Psoas muscle (tissue), 8 donors: ENCODE data around the gene GET4. TPM values are rescaled to one million over a fixed set of nuclear protein-coding genes. Genes with fewer than 3 reads are reported as not detected.
A peak's percentile ranks its signal among the peaks of the same experiment; 100 is the strongest.

Source experiments
- ATAC-seq, 4 donors: fragments of 200-7000 bp; cut with Tn5 transposase; one replicate each; pipeline ENCODE4 v1.9.1; 2020; ENCODE audit warnings: moderate library complexity in 3 of 4, mild to moderate bottlenecking in 2 of 4
- DNase-seq, 2 donors: peaks; one replicate each; pipeline ENCODE4 v3.0.0-alpha.2; 2020
- H3K27ac ChIP-seq: fragments of 200-600 bp; one replicate; pipeline ENCODE4 v1.8.0; 2022
- H3K27me3 ChIP-seq, 3 donors: fragments of 200-600 bp in 1 of 3; one replicate each; pipeline versions ENCODE4 v1.6.1 to v1.8.0; 2013 to 2022; ENCODE audit warnings: low read length in 2 of 3, mild to moderate bottlenecking in 2 of 3, moderate library complexity in 1 of 3; ENCODE audit not compliant: insufficient read depth in 3 of 3
- H3K36me3 ChIP-seq, 2 donors: fragments of 200-600 bp in 1 of 2; one replicate each; pipeline versions ENCODE4 v1.6.1 to v1.8.0; 2013 to 2022; ENCODE audit warnings: low read depth in 1 of 2, mild to moderate bottlenecking in 1 of 2, moderate library complexity in 1 of 2; ENCODE audit not compliant: insufficient read depth in 1 of 2
- H3K4me1 ChIP-seq: fragments of 200-600 bp; one replicate; pipeline ENCODE4 v1.8.0; 2022
- H3K4me3 ChIP-seq: fragments of 200-600 bp; one replicate; pipeline ENCODE4 v1.8.0; 2022; ENCODE audit warnings: mild to moderate bottlenecking
- H3K9me3 ChIP-seq: fragments of 200-600 bp; one replicate; pipeline ENCODE4 v1.8.0; 2022
- WGBS, 3 donors: extraction: QIAGEN DNeasy Blood & Tissue Kit; methylation state at CpG; one replicate each; pipeline versions ENCODE4 v1.1.6 to v1.1.7; 2013; 5-methylcytosine and 5-hydroxymethylcytosine counted together
- intact Hi-C, 2 donors: fragments of 100-400 bp; cut with DNase I; formaldehyde crosslinking; loops; one replicate each; pipeline versions ENCODE4 v1.11.0 to v1.14.2; 2022
- polyA plus RNA-seq, 3 donors: library from polyadenylated mRNA; stranded (reverse); fragments of 200-250 nt; gene quantifications; one replicate each; pipeline ENCODE4 v1.2.3, GENCODE V29; 2013
- total RNA-seq, 4 donors: library from RNA; stranded (reverse); fragmentation: NEBNext Ultra II Directional in 2 of 4; extraction: Animal tissue kit (Norgen Biotek cat#: 25700) in 2 of 4; gene quantifications; one replicate each; pipeline versions ENCODE4 v1.2.1 to v1.2.4, GENCODE V29; 2021 to 2023
- TF ChIP-seq, protein P1 (sequence below): fragments of 200-600 bp; IDR thresholded peaks from one replicate; pipeline ENCODE4 v1.8.0; 2022; ENCODE audit warnings: antibody characterized with exemption
- donor health status: healthy with polysubstance abuse.
- donor health status: DM: no; HTN: no; CAD: no; lungs with moderate emphysema.
- donor health status: Bipolar disorder and iron deficiency.
- donor health status: healthy.
- donor health status: DM: yes; HTN: yes; CAD: no.
- donor health status: DM: no; HTN: no; CAD: no.
- donor health status: DM: no; HTN: no; CAD: no.
- donor health status: DM: yes; HTN: yes; CAD: no.

Gene GET4
- total and polyA plus RNA-seq, 7 donors, result 27.3 to 51.1 (median 36.8) TPM

DNA sequence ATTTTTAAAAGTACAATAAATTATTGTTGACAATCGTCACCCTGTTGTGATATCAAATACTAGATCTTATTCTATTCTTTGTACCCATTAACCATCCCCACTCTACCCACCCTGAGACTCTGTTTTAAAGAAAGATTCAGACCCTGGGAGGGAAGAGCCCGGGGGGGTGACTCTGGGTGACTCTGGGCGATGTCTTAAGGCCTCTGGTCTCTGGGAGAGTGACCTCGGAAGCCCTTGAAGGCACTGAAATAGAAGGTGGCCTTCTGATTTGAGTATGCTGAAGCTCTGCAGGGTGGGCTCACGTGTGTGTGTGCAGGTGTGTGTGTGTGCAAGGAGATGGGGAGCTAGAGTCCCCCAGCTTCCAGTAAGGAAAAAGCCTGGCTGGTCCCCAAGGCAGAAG, 68.4 kb downstream of the GET4 start:
- TF ChIP-seq, protein P1, sequence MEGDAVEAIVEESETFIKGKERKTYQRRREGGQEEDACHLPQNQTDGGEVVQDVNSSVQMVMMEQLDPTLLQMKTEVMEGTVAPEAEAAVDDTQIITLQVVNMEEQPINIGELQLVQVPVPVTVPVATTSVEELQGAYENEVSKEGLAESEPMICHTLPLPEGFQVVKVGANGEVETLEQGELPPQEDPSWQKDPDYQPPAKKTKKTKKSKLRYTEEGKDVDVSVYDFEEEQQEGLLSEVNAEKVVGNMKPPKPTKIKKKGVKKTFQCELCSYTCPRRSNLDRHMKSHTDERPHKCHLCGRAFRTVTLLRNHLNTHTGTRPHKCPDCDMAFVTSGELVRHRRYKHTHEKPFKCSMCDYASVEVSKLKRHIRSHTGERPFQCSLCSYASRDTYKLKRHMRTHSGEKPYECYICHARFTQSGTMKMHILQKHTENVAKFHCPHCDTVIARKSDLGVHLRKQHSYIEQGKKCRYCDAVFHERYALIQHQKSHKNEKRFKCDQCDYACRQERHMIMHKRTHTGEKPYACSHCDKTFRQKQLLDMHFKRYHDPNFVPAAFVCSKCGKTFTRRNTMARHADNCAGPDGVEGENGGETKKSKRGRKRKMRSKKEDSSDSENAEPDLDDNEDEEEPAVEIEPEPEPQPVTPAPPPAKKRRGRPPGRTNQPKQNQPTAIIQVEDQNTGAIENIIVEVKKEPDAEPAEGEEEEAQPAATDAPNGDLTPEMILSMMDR, result no peak
- Histone ChIP-seq H3K36me3 (no peaks in the 10 kb centered on the region), H3K4me3 (no peak overlapping the region), H3K9me3 (no peaks in the 10 kb centered on the region), H3K27ac (no peak overlapping the region), H3K27me3 (peaks cover 0 to 47% (median 3%) of the 10 kb centered on the region in 3 donors), H3K4me1 (no peaks in the 10 kb centered on the region)
- DNase-seq (no peak), ATAC-seq (no peak)
- intact Hi-C loops, result no loop called here
- WGBS, 3 donors, result 83 to 88% (median 87%) methylated on average over 5 of the region's 5 CpGs

DNA sequence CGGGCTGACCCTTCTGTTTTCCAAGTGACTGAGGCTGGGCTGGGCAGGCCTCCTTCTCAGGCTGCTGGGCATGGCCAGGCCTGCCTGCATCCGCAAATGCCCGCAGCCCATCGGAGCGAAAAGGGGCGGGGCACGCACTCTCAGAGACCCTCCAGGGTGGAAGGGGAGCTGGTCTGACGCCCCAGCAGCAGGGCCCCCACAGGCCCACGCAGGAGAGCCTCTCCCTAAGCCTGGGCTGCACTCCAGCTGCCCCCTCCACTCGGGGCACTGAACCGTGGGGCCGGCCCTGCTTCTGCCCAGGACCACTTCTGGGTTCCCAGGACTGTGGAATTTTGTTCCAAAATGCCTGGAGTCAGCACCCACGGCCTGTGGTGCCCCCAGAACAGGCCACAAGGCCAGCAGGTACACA, 68.8 kb downstream of the GET4 start:
- TF ChIP-seq, protein P1, result no peak
- Histone ChIP-seq H3K36me3 (no peaks in the 10 kb centered on the region), H3K27me3 (peaks cover 0 to 48% (median 3%) of the 10 kb centered on the region in 3 donors), H3K27ac (no peak overlapping the region), H3K4me3 (no peak overlapping the region), H3K9me3 (no peaks in the 10 kb centered on the region), H3K4me1 (no peaks in the 10 kb centered on the region)
- intact Hi-C loops, result no loop called here
- DNase-seq, result peak in 1 of 2 donors; percentile 4
- no peak for ATAC-seq
- 64 to 79% (median 72%) methylated on average over 10 to 13 of the region's 13 CpGs for WGBS, 3 donors

DNA sequence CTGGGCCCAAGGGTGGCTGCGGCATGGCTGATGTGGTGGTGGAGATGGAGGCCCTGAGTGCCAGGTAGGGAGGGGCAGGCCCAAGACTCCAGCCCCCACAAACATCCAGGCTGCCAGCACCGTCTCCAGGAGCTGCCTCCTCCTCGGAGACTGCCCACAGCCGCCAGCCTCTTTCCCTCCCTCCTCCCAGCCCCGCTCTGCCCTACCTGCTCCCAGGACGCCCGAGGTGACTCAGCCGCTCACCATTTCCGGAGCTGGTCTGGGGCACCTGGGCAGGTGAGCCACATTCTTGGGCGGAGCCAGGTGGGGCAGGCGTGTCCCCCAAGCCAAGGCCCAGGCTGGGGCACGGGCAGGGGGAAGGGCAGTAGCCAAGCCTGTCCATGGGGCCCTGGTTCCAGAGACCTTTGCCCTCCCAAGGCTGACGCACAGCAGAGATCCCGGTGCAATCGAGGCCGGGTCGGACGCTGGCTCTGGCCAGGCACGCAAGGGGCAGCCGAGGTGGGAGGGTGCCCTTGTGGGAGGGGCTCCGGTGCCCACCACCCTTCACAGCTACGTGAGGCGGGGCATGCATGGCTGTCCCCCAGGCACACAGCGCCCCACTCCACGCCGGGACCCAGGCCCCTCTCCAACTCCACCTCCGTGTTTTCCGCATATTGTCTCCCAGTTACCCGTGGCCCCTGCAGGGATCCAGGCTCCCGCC, 69.4 kb downstream of the GET4 start:
- Histone ChIP-seq H3K9me3 (no peaks in the 10 kb centered on the region), H3K4me3 (no peak overlapping the region), H3K27ac (no peak overlapping the region), H3K4me1 (no peaks in the 10 kb centered on the region), H3K36me3 (no peaks in the 10 kb centered on the region), H3K27me3 (peaks cover 0 to 47% (median 3%) of the 10 kb centered on the region in 3 donors)
- no peak for ATAC-seq
- intact Hi-C loops, result no loop called here
- DNase-seq, result peak; percentile 9 to 46
- TF ChIP-seq, protein P1, result no peak
- 69 to 74% (median 72%) methylated on average over 25 to 30 of the region's 30 CpGs for WGBS, 3 donors

Other genes with a start within 250 kb of the GET4 start
- gene DNAAF5, start 149.9 kb upstream of the GET4 start, total RNA-seq, result 10 to 100 TPM; 17.8 to 26.7 (median 21.9) TPM
- gene DNAAF5, start 149.9 kb upstream of the GET4 start, polyA plus RNA-seq, result 10 to 100 TPM in 2 of 3 donors, 1 to 10 TPM in 1; 9.3 to 17.6 (median 14.1) TPM
- gene PRKAR1B, start 149.3 kb upstream of the GET4 start, total RNA-seq, result 1 to 10 TPM; 1.4 to 4.6 (median 3.4) TPM
- gene PRKAR1B, start 149.3 kb upstream of the GET4 start, polyA plus RNA-seq, result 1 to 10 TPM; 1.5 to 1.9 (median 1.5) TPM
- gene SUN1, start 44.1 kb upstream of the GET4 start, total RNA-seq, result 100 to 1,000 TPM; 125 to 144 (median 137) TPM
- 100 to 1,000 TPM in 1 of 3 donors, 10 to 100 TPM in 2; 52.5 to 159 (median 64.6) TPM for gene SUN1, start 44.1 kb upstream of the GET4 start, polyA plus RNA-seq
- 1 to 10 TPM in 3 of 4 donors, under 1 TPM in 1; 0.88 to 1.4 (median 1.2) TPM for gene ADAP1, start 78.1 kb downstream of the GET4 start, total RNA-seq
- gene ADAP1, start 78.1 kb downstream of the GET4 start, polyA plus RNA-seq, result under 1 TPM; 0.18 to 0.56 (median 0.56) TPM
- gene COX19, start 99.0 kb downstream of the GET4 start, total RNA-seq, result 1 to 10 TPM; 4.5 to 7.9 (median 6.9) TPM
- gene COX19, start 99.0 kb downstream of the GET4 start, polyA plus RNA-seq, result 10 to 100 TPM in 2 of 3 donors, 1 to 10 TPM in 1; 5.6 to 12.2 (median 11.3) TPM
- not detected for gene CYP2W1, start 106.6 kb downstream of the GET4 start, total RNA-seq
- gene CYP2W1, start 106.6 kb downstream of the GET4 start, polyA plus RNA-seq, result not detected
- gene GPR146, start 168.0 kb downstream of the GET4 start, total RNA-seq, result 10 to 100 TPM in 1 of 4 donors, 1 to 10 TPM in 3; 5.0 to 12.1 (median 7.5) TPM
- 10 to 100 TPM in 1 of 3 donors, 1 to 10 TPM in 2; 9.4 to 14.0 (median 9.9) TPM for gene GPR146, start 168.0 kb downstream of the GET4 start, polyA plus RNA-seq
- gene GPER1, start 211.6 kb downstream of the GET4 start, total RNA-seq, result 1 to 10 TPM; 1.1 to 3.1 (median 1.5) TPM
- 1 to 10 TPM in 2 of 3 donors, under 1 TPM in 1; 0.90 to 1.5 (median 1.4) TPM for gene GPER1, start 211.6 kb downstream of the GET4 start, polyA plus RNA-seq